Spleen (tissue), 11 donors: Measurements from ENCODE around the gene AGBL1. TPM values are rescaled to one million over a fixed set of nuclear protein-coding genes. Genes with fewer than 3 reads are reported as not detected.
"Not testable (repeated sequence)": the region's sequence is repeated elsewhere in the genome, so short reads cannot be mapped to it uniquely, and the experiment has no call there.

Experiments used
- DNase-seq: peaks from one replicate; pipeline ENCODE4 v3.0.0-alpha.2; 2020
- H3K27ac ChIP-seq, 8 donors: fragments of 200-600 bp; sonication (generic) in 7 of 8; 1 replicate in 4 of 8; 2 replicates in 4 of 8; pipeline versions ENCODE4 v1.5.0 to v1.8.0; 2016 to 2021; ENCODE audit warnings: inconsistent platforms in 4 of 8, mild to moderate bottlenecking in 4 of 8, moderate library complexity in 1 of 8
- H3K27me3 ChIP-seq, 7 donors: fragments of 200-600 bp; sonication (generic) in 6 of 7; replicated peaks in 1 of 7; 1 replicate in 4 of 7; 2 replicates in 3 of 7; pipeline versions ENCODE4 v1.5.0 to v1.8.0; 2016 to 2021; ENCODE audit warnings: inconsistent platforms in 3 of 7, mild to moderate bottlenecking in 1 of 7
- H3K36me3 ChIP-seq, 6 donors: fragments of 200-600 bp; sonication (generic) in 5 of 6; 1 replicate in 4 of 6; 2 replicates in 2 of 6; pipeline versions ENCODE4 v1.5.0 to v1.8.0; 2016 to 2021; ENCODE audit warnings: inconsistent platforms in 2 of 6
- H3K4me1 ChIP-seq, 6 donors: fragments of 200-600 bp; sonication (generic) in 5 of 6; 1 replicate in 3 of 6; 2 replicates in 3 of 6; pipeline versions ENCODE4 v1.5.0 to v1.8.0; 2016 to 2021; ENCODE audit warnings: inconsistent platforms in 3 of 6
- H3K4me3 ChIP-seq, 8 donors: fragments of 200-600 bp; sonication (generic) in 7 of 8; 1 replicate in 4 of 8; 2 replicates in 4 of 8; pipeline versions ENCODE4 v1.5.0 to v1.8.0; 2016 to 2021; ENCODE audit warnings: inconsistent platforms in 4 of 8, mild to moderate bottlenecking in 4 of 8, moderate library complexity in 2 of 8
- H3K9me3 ChIP-seq, 8 donors: fragments of 200-600 bp; sonication (generic) in 7 of 8; 1 replicate in 4 of 8; 2 replicates in 4 of 8; pipeline versions ENCODE4 v1.5.0 to v1.8.0; 2016 to 2021; ENCODE audit warnings: inconsistent platforms in 4 of 8
- CTCF ChIP-seq, 11 experiments: fragments of 200-600 bp in 7 of 11; fragments of 450-650 bp in 4 of 11; sonication (generic) in 4 of 11; IDR thresholded peaks in 8 of 11; conservative IDR thresholded peaks in 3 of 11; 1 replicate in 7 of 11; 2 replicates in 4 of 11; pipeline versions ENCODE4 v1.4.0 to v1.8.0; 2016 to 2021; ENCODE audit warnings: antibody characterized with exemption in 11 of 11, inconsistent platforms in 4 of 11, mild to moderate bottlenecking in 1 of 11
- POLR2A ChIP-seq, 3 donors: fragments of 450-650 bp; IDR thresholded peaks; one replicate each; pipeline ENCODE4 v1.5.1; 2017; ENCODE audit warnings: antibody characterized with exemption in 3 of 3, mild to moderate bottlenecking in 1 of 3
- POLR2AphosphoS5 ChIP-seq, 3 donors: sonication (generic); formaldehyde crosslinking; IDR thresholded peaks; one replicate each; pipeline ENCODE4 v1.5.1; 2017; ENCODE audit warnings: antibody characterized with exemption in 3 of 3
- WGBS, 5 donors: extraction: QIAGEN DNeasy Blood & Tissue Kit in 3 of 5; methylation state at CpG; one replicate each; pipeline versions ENCODE4 v1.1.5 to v1.1.7; 2013 to 2018; 5-methylcytosine and 5-hydroxymethylcytosine counted together
- intact Hi-C: fragments of 100-400 bp; cut with DNase I; formaldehyde crosslinking; loops from one replicate; pipeline ENCODE4 v1.15.0; 2023; ENCODE audit warnings: low total_unique reads
- polyA plus RNA-seq, 3 donors: library from polyadenylated mRNA; stranded (reverse); fragments of 200-250 nt; gene quantifications; one replicate each; pipeline ENCODE4 v1.2.1, GENCODE V29; 2013
- total RNA-seq, 7 donors: library from RNA; depleted of rRNA in 3 of 7; stranded (reverse); fragments of >200 nt in 3 of 7; fragmentation: NEBNext Ultra II Directional in 4 of 7; extraction: Animal tissue kit (Norgen Biotek cat#: 25700) in 4 of 7; gene quantifications; one replicate each; pipeline versions ENCODE4 v1.1.0 to v1.2.1, GENCODE V29; 2016 to 2021
- donor health status: healthy with polysubstance abuse.
- donor health status: DM: no; HTN: no; CAD: no; lungs with moderate emphysema.
- donor health status: DM: no; HTN: no; CAD: no.
- donor health status: Bipolar disorder and iron deficiency.
- donor health status: healthy.
- donor health status: DM: no; HTN: no; CAD: no.
- donor health status: DM: yes; HTN: yes; CAD: no.

AGBL1 gene
- total and polyA plus RNA-seq, 10 donors = not detected

GRCh38 chr15:86872782-86873181 is 793.1 kb downstream of the AGBL1 start:
- Histone ChIP-seq H3K27ac (no peak overlapping the region), H3K4me3 (no peak overlapping the region), H3K4me1 (no peaks in the 10 kb centered on the region), H3K9me3 (no peaks in the 10 kb centered on the region), H3K27me3 (no peaks in the 10 kb centered on the region), H3K36me3 (no peaks in the 10 kb centered on the region)
- 67 to 81% (median 78%) methylated on average over 1 of the region's 1 CpG for WGBS, 5 donors
- no peak for DNase-seq
- intact Hi-C loops = no loop called here
- TF ChIP-seq POLR2AphosphoS5 (IDR thresholded peaks at IDR 0.05) = no peak
- TF ChIP-seq POLR2A (IDR thresholded peaks at IDR 0.05) = no peak
- no peak for TF ChIP-seq CTCF (IDR thresholded peaks at IDR 0.05 in 8 of 11, conservative IDR thresholded peaks at IDR 0.05 in 3 of 11)

GRCh38 chr15:86875067-86875466 is 795.4 kb downstream of the AGBL1 start:
- TF ChIP-seq POLR2AphosphoS5 (IDR thresholded peaks at IDR 0.05) = no peak
- no peak for TF ChIP-seq POLR2A (IDR thresholded peaks at IDR 0.05)
- TF ChIP-seq CTCF (IDR thresholded peaks at IDR 0.05 in 8 of 11, conservative IDR thresholded peaks at IDR 0.05 in 3 of 11) = no peak
- H3K36me3 ChIP-seq = no peaks in the 10 kb centered on the region
- H3K4me1 ChIP-seq = no peaks in the 10 kb centered on the region
- H3K9me3 ChIP-seq = no peaks in the 10 kb centered on the region
- WGBS, 5 donors = 73 to 84% (median 76%) methylated on average over 3 of the region's 3 CpGs
- H3K27me3 ChIP-seq = no peaks in the 10 kb centered on the region
- no peak for DNase-seq
- intact Hi-C loops = no loop called here
- no peak overlapping the region for H3K27ac ChIP-seq
- H3K4me3 ChIP-seq = no peak overlapping the region

GRCh38 chr15:86876387-86876944 is 796.8 kb downstream of the AGBL1 start:
- WGBS, 5 donors = 62 to 80% (median 67%) methylated on average over 4 of the region's 4 CpGs
- Histone ChIP-seq H3K9me3 (no peaks in the 10 kb centered on the region), H3K4me1 (no peaks in the 10 kb centered on the region), H3K27ac (no peak overlapping the region), H3K27me3 (no peaks in the 10 kb centered on the region), H3K36me3 (no peaks in the 10 kb centered on the region), H3K4me3 (no peak overlapping the region)
- TF ChIP-seq CTCF (IDR thresholded peaks at IDR 0.05 in 8 of 11, conservative IDR thresholded peaks at IDR 0.05 in 3 of 11) (no peak), POLR2A (IDR thresholded peaks at IDR 0.05) (no peak), POLR2AphosphoS5 (IDR thresholded peaks at IDR 0.05) (no peak)
- intact Hi-C loops = no loop called here
- no peak for DNase-seq

- Histone ChIP-seq H3K36me3 (no peaks in the 10 kb centered on the region), H3K9me3 (no peaks in the 10 kb centered on the region), H3K4me1 (no peaks in the 10 kb centered on the region), H3K27ac (no peak overlapping the region), H3K4me3 (no peak overlapping the region), H3K27me3 (no peaks in the 10 kb centered on the region)
- intact Hi-C loops = no loop called here
- no peak for TF ChIP-seq CTCF (IDR thresholded peaks at IDR 0.05 in 8 of 11, conservative IDR thresholded peaks at IDR 0.05 in 3 of 11)
- TF ChIP-seq POLR2A (IDR thresholded peaks at IDR 0.05) = no peak
- no peak for TF ChIP-seq POLR2AphosphoS5 (IDR thresholded peaks at IDR 0.05)
- 50 to 78% (median 62%) methylated on average over 2 of the region's 2 CpGs for WGBS, 5 donors
- DNase-seq = no peak
Measured at GRCh38 chr15:86877171-86877631, 797.5 kb downstream of the AGBL1 start.

DNA sequence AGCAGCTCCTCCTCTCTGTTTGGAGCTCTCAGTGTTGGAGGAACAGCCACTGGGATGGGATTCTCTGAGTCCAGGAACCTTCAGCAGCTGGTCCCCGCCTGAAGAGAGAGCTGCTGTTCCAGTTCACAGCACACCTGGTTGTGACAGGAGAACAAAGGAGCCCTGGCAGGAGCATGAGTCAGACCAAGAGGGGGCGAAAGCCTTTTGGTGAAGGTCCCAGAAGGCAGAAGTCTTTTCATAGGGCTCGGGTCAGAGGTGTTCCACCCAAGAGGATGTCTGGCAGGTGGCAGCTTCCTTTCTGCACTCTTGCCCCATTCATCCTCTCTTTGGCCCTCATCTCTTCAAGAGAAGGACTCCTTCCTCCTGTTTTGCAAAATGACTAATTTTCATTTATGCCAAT is 799.2 kb downstream of the AGBL1 start:
- H3K36me3 ChIP-seq, H3K9me3 ChIP-seq, H3K4me1 ChIP-seq, H3K4me3 ChIP-seq, H3K27me3 ChIP-seq, H3K27ac ChIP-seq, intact Hi-C loops, DNase-seq: not testable (repeated sequence)
- WGBS, 5 donors = 68 to 74% (median 69%) methylated on average over 3 of the region's 3 CpGs
